Measurements from ENCODE around the gene SYN1.

GRCh38 chrX:47574076-47574546 lies 45.5 kb downstream of the SYN1 start:
- TF ChIP-seq MXI1 (conservative IDR thresholded peaks at IDR 0.05; ENCODE audit: poor library complexity, severe bottlenecking) (no peak), CTCF (IDR thresholded peaks at IDR 0.05; ENCODE audit: poor library complexity, severe bottlenecking) (no peak), EZH2 (IDR thresholded peaks at IDR 0.05; ENCODE audit: borderline replicate concordance, insufficient read depth, low read length, poor library complexity, severe bottlenecking) (no peak)
